ENCODE results near the gene CDHR3. TPM values are rescaled to one million over a fixed set of nuclear protein-coding genes. Genes with fewer than 3 reads are reported as not detected.

CDHR3 gene
- polyA plus RNA-seq, 1 donor from 2014 or later: 2.9 TPM

DNA sequence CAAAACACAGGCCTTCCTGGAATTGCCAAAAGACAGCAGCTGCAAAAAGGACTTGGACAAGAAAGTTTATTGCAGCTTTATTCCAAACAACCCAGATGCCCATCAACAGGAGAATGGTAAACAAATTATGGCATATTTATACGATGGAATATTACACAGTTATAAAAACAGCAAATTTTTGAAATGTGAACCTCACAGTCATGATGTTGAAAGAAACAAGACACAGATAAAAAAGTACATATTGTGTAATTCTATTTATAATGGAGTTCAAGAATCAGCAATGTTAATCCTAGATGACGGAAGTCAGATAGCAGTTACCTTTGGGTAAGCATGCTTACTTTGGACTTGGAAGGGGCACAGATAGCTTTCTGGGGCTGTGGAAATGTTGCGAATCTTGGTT, 104.6 kb downstream of the CDHR3 start:
- Histone ChIP-seq H2AFZ (ENCODE audit: low read depth, low read length) (no peak overlapping the region), H3K9me3 (ENCODE audit: low read length) (no peaks in the 10 kb centered on the region), H3K27ac (ENCODE audit: low read length) (no peak overlapping the region), H3K9me2 (ENCODE audit: insufficient read depth, low read length) (no peaks in the 10 kb centered on the region), H3K36me3 (ENCODE audit: insufficient read depth, low read length) (no peaks in the 10 kb centered on the region), H3K4me3 (ENCODE audit: low read length) (no peak overlapping the region), H3K27me3 (ENCODE audit: insufficient read depth, low read depth, low read length) (no peaks in the 10 kb centered on the region), H3K9ac (ENCODE audit: low read length) (no peak overlapping the region), H3F3A (ENCODE audit: insufficient read depth, low read length, poor library complexity, severe bottlenecking) (no peaks in the 10 kb centered on the region), H4K20me1 (ENCODE audit: insufficient read depth) (no peaks in the 10 kb centered on the region), H3K4me2 (ENCODE audit: low read length) (no peak overlapping the region), H3K79me2 (replicated peaks; ENCODE audit: insufficient read depth, low read length) (no peaks in the 10 kb centered on the region)
- TF ChIP-seq SMC3 (conservative IDR thresholded peaks at IDR 0.05; ENCODE audit: poor library complexity) (no peak), EP300 (conservative IDR thresholded peaks at IDR 0.05; ENCODE audit: poor library complexity, severe bottlenecking) (no peak), EZH2 (IDR thresholded peaks at IDR 0.05; ENCODE audit: borderline replicate concordance, insufficient read depth, low read length, poor library complexity, severe bottlenecking) (no peak), TAF1 (IDR thresholded peaks at IDR 0.05; ENCODE audit: low read depth) (no peak), MXI1 (conservative IDR thresholded peaks at IDR 0.05; ENCODE audit: poor library complexity, severe bottlenecking) (no peak), POLR2AphosphoS5 (IDR thresholded peaks at IDR 0.05) (no peak), RAD21 (conservative IDR thresholded peaks at IDR 0.05) (no peak)
- TF ChIP-seq, protein P1, sequence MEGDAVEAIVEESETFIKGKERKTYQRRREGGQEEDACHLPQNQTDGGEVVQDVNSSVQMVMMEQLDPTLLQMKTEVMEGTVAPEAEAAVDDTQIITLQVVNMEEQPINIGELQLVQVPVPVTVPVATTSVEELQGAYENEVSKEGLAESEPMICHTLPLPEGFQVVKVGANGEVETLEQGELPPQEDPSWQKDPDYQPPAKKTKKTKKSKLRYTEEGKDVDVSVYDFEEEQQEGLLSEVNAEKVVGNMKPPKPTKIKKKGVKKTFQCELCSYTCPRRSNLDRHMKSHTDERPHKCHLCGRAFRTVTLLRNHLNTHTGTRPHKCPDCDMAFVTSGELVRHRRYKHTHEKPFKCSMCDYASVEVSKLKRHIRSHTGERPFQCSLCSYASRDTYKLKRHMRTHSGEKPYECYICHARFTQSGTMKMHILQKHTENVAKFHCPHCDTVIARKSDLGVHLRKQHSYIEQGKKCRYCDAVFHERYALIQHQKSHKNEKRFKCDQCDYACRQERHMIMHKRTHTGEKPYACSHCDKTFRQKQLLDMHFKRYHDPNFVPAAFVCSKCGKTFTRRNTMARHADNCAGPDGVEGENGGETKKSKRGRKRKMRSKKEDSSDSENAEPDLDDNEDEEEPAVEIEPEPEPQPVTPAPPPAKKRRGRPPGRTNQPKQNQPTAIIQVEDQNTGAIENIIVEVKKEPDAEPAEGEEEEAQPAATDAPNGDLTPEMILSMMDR (IDR thresholded peaks at IDR 0.05; ENCODE audit: poor library complexity, severe bottlenecking): no peak
- TF ChIP-seq, protein P2, sequence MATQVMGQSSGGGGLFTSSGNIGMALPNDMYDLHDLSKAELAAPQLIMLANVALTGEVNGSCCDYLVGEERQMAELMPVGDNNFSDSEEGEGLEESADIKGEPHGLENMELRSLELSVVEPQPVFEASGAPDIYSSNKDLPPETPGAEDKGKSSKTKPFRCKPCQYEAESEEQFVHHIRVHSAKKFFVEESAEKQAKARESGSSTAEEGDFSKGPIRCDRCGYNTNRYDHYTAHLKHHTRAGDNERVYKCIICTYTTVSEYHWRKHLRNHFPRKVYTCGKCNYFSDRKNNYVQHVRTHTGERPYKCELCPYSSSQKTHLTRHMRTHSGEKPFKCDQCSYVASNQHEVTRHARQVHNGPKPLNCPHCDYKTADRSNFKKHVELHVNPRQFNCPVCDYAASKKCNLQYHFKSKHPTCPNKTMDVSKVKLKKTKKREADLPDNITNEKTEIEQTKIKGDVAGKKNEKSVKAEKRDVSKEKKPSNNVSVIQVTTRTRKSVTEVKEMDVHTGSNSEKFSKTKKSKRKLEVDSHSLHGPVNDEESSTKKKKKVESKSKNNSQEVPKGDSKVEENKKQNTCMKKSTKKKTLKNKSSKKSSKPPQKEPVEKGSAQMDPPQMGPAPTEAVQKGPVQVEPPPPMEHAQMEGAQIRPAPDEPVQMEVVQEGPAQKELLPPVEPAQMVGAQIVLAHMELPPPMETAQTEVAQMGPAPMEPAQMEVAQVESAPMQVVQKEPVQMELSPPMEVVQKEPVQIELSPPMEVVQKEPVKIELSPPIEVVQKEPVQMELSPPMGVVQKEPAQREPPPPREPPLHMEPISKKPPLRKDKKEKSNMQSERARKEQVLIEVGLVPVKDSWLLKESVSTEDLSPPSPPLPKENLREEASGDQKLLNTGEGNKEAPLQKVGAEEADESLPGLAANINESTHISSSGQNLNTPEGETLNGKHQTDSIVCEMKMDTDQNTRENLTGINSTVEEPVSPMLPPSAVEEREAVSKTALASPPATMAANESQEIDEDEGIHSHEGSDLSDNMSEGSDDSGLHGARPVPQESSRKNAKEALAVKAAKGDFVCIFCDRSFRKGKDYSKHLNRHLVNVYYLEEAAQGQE (IDR thresholded peaks at IDR 0.05; ENCODE audit: borderline replicate concordance): no peak

DNA sequence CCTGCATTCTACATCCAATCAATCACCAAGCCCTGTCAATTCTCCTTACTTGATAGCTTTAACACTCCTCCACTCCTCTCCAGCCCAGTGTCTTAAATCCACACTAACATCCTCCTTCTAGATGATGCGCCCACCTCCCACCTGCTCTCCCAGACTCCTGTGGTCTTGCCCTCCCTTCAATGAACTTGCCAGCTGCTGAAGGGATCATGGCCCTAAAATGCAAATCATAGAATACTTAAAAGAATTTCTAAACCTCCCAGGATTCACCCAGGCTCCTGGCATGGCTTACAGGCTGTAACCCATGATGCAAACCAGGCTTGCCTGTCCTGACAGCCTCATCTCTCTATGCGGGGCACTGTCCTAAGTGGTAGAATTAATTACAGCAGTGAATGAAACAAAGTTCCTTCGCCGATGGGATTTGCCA, 105.5 kb downstream of the CDHR3 start:
- Histone ChIP-seq H4K20me1 (ENCODE audit: insufficient read depth) (no peaks in the 10 kb centered on the region), H3F3A (ENCODE audit: insufficient read depth, low read length, poor library complexity, severe bottlenecking) (no peaks in the 10 kb centered on the region), H3K9me3 (ENCODE audit: low read length) (no peaks in the 10 kb centered on the region), H3K27ac (ENCODE audit: low read length) (no peak overlapping the region), H3K36me3 (ENCODE audit: insufficient read depth, low read length) (no peaks in the 10 kb centered on the region), H3K27me3 (ENCODE audit: insufficient read depth, low read depth, low read length) (no peaks in the 10 kb centered on the region), H3K4me3 (ENCODE audit: low read length) (no peak overlapping the region), H2AFZ (ENCODE audit: low read depth, low read length) (no peak overlapping the region), H3K79me2 (replicated peaks; ENCODE audit: insufficient read depth, low read length) (no peaks in the 10 kb centered on the region), H3K4me2 (ENCODE audit: low read length) (no peak overlapping the region), H3K9me2 (ENCODE audit: insufficient read depth, low read length) (no peaks in the 10 kb centered on the region), H3K9ac (ENCODE audit: low read length) (no peak overlapping the region)
- TF ChIP-seq MXI1 (conservative IDR thresholded peaks at IDR 0.05; ENCODE audit: poor library complexity, severe bottlenecking) (no peak), SMC3 (conservative IDR thresholded peaks at IDR 0.05; ENCODE audit: poor library complexity) (no peak), POLR2AphosphoS5 (IDR thresholded peaks at IDR 0.05) (no peak), EP300 (conservative IDR thresholded peaks at IDR 0.05; ENCODE audit: poor library complexity, severe bottlenecking) (no peak), EZH2 (IDR thresholded peaks at IDR 0.05; ENCODE audit: borderline replicate concordance, insufficient read depth, low read length, poor library complexity, severe bottlenecking) (no peak), RAD21 (conservative IDR thresholded peaks at IDR 0.05) (no peak), TAF1 (IDR thresholded peaks at IDR 0.05; ENCODE audit: low read depth) (no peak)
- TF ChIP-seq, protein P1 (IDR thresholded peaks at IDR 0.05; ENCODE audit: poor library complexity, severe bottlenecking): no peak
- TF ChIP-seq, protein P2 (IDR thresholded peaks at IDR 0.05; ENCODE audit: borderline replicate concordance): no peak
